ENCODE data around the gene GNPTAB. TPM values are rescaled to one million over a fixed set of nuclear protein-coding genes. Genes with fewer than 3 reads are reported as not detected.

GNPTAB gene
- total and polyA plus RNA-seq, 2 of the 8 experiments (the other 6 are each of a cell fraction or from before 2014, with no cell fraction given): 21.5 to 51.3 TPM

DNA sequence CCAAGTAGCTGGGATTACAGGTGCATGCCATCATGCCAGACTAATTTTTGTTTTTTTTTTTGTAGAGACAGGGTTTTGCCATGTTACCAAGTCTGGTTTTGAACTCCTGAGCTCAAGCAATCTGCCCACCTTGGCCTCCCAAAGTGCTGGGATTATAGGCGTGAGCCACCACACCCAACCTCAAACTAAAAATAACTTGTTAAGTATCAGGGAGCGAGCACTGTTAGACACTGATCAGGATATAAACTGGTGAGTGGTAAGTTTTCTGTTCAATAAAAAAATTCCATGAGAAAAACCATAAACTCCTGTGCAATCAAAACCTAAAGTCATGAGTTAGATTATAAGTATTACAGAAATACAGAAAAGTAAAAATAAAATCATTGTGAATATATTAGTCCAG is 46.9 kb downstream of the GNPTAB start:
- CTCF ChIA-PET (ENCODE audit: partially characterized antibody): interaction anchor here (1.1 to 2.3 kb wide), 5 partner anchors 9 to 57 kb away, joined by 3 to 16 read pairs (median 7); partner anchors contain the start of gene GNPTAB
- no peak overlapping the region for H2BK15ac ChIP-seq (ENCODE audit: low read length)
- H3K9ac ChIP-seq (replicated peaks in 1 of 4; ENCODE audit: extremely low read depth in 1 of 4, low read depth in 3 of 4, low read length in 3 of 4): no peak overlapping the region
- no peak overlapping the region for H3K23ac ChIP-seq (ENCODE audit: insufficient read length)
- no peak overlapping the region for H2BK120ac ChIP-seq (replicated peaks; ENCODE audit: low read depth, low read length)
- H4K5ac ChIP-seq (ENCODE audit: insufficient read length, low read depth, low read length): no peak overlapping the region
- POLR2A ChIA-PET (ENCODE audit: partially characterized antibody): interaction anchor here (1.4 kb wide), 1 partner anchor 10 kb away, joined by 7 read pairs; no protein-coding TSS in a partner anchor
- no peak overlapping the region for H3K18ac ChIP-seq (ENCODE audit: extremely low read depth, low read length)
- H2BK5ac ChIP-seq (ENCODE audit: low read depth, low read length): no peak overlapping the region
- no peaks in the 10 kb centered on the region for H3K9me3 ChIP-seq (ENCODE audit: insufficient read depth in 2 of 2, low read depth in 1 of 2, low read length in 1 of 2)
- H4K20me1 ChIP-seq (replicated peaks in 1 of 2; ENCODE audit: control insufficient read depth in 1 of 2, insufficient read depth in 2 of 2, low read length in 2 of 2): peaks cover 0 to 2% of the 10 kb centered on the region in 2 experiments
- H3K56ac ChIP-seq (replicated peaks; ENCODE audit: insufficient read length, low read depth, low read length): no peak overlapping the region
- peaks cover 0 to 46% (median 11%) of the 10 kb centered on the region in 4 experiments; a peak in 7 of 8 replicates for H3K36me3 ChIP-seq (ENCODE audit: control insufficient read depth in 2 of 4, insufficient read depth in 4 of 4, low read length in 3 of 4)
- no peak overlapping the region for H2AFZ ChIP-seq (ENCODE audit: low read length)
- no peak overlapping the region for H2AK5ac ChIP-seq (ENCODE audit: low read depth, low read length)
- H2BK12ac ChIP-seq (ENCODE audit: low read depth, low read length): no peak overlapping the region
- TF ChIP-seq GTF2F1 (IDR thresholded peaks at IDR 0.05; ENCODE audit: borderline replicate concordance, low read depth, low read length): no peak
- no peak overlapping the region for H2BK20ac ChIP-seq (ENCODE audit: low read length)
- H3K79me1 ChIP-seq (ENCODE audit: low read depth, low read length): no peaks in the 10 kb centered on the region
- no peak overlapping the region for H4K91ac ChIP-seq (replicated peaks; ENCODE audit: insufficient read length, low read length)
- H3K4ac ChIP-seq (replicated peaks; ENCODE audit: insufficient read length, low read depth, low read length): no peak overlapping the region
- 92% methylated on average over 2 of the region's 2 CpGs; no CpG with 5 or more reads in 1 of the 2 experiments for WGBS, 2 experiments (ENCODE audit: extremely low coverage in 1 of 2, insufficient coverage in 1 of 2, insufficient read length in 1 of 2, insufficient replicate concordance in 2 of 2, low coverage in 1 of 2, low lambda C conversion rate in 2 of 2, missing lambda C conversion rate in 1 of 2)
- no peak overlapping the region for H4K8ac ChIP-seq (ENCODE audit: extremely low read depth, insufficient read depth, low read length)
- no peak overlapping the region for H3K14ac ChIP-seq (ENCODE audit: insufficient read length)
- no peak overlapping the region for H3K4me3 ChIP-seq (ENCODE audit: extremely low read depth in 1 of 4, insufficient read depth in 2 of 4, low read depth in 3 of 4, low read length in 4 of 4)
- no peak overlapping the region for H3K4me2 ChIP-seq (ENCODE audit: insufficient read depth in 1 of 2, low read depth in 2 of 2, low read length in 2 of 2)
- H3K79me2 ChIP-seq (ENCODE audit: control insufficient read depth in 1 of 2, insufficient read depth in 2 of 2, low read length in 2 of 2): no peaks in the 10 kb centered on the region
- no peaks in the 10 kb centered on the region for H3K4me1 ChIP-seq (replicated peaks in 1 of 4; ENCODE audit: control insufficient read depth in 3 of 4, insufficient read depth in 4 of 4, low read length in 3 of 4)
- no peaks in the 10 kb centered on the region for H3K27me3 ChIP-seq (replicated peaks in 1 of 4; ENCODE audit: control insufficient read depth in 3 of 4, extremely low read depth in 1 of 4, insufficient read depth in 3 of 4, low read length in 3 of 4)
- DNase-seq (ENCODE audit: low read depth in 1 of 2, low spot score in 2 of 2) (no peak), FAIRE-seq (no peak)
- H3K27ac ChIP-seq (ENCODE audit: low read depth, low read length): no peak overlapping the region
- H3K23me2 ChIP-seq (ENCODE audit: low read depth, low read length): no peaks in the 10 kb centered on the region
